DOHH2 (cell line): ENCODE measurements around the gene HACD2.

Source experiments
- EZH2phosphoT487 ChIP-seq: fragments of 200-600 bp; sonication (generic); IDR thresholded peaks from 2 replicates; pipeline ENCODE4 v1.6.1; 2017; ENCODE audit warnings: borderline replicate concordance, mild to moderate bottlenecking, antibody characterized with exemption, low read length, moderate library complexity, mixed read lengths
- TF ChIP-seq, protein P1 (sequence below): fragments of 200-600 bp; sonication (generic); IDR thresholded peaks from one replicate; pipeline ENCODE4 v1.5.1; 2014; ENCODE audit warnings: antibody characterized with exemption, mild to moderate bottlenecking, low read depth, low read length; ENCODE audit not compliant: poor library complexity, severe bottlenecking

DNA sequence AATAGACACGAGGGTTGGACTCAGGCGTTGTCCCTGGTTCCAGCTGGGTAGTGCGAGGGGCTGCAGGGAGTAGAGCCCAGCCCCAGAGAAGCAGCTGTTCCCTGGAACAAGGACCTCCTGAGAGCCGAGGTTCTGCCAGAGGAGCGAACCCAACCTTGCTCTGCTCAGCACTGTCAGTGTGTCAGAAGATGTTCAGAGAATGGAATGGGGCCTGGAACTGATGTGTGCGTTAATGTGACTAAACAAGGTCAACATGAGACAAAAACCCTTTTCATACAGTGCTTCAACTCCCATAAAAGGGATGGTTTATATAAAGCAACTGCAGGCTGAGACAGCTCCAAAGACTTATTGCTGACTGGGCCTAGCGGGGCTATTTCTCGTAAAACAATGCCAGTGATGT is 35.5 kb upstream of the HACD2 start:
- TF ChIP-seq, protein P1, sequence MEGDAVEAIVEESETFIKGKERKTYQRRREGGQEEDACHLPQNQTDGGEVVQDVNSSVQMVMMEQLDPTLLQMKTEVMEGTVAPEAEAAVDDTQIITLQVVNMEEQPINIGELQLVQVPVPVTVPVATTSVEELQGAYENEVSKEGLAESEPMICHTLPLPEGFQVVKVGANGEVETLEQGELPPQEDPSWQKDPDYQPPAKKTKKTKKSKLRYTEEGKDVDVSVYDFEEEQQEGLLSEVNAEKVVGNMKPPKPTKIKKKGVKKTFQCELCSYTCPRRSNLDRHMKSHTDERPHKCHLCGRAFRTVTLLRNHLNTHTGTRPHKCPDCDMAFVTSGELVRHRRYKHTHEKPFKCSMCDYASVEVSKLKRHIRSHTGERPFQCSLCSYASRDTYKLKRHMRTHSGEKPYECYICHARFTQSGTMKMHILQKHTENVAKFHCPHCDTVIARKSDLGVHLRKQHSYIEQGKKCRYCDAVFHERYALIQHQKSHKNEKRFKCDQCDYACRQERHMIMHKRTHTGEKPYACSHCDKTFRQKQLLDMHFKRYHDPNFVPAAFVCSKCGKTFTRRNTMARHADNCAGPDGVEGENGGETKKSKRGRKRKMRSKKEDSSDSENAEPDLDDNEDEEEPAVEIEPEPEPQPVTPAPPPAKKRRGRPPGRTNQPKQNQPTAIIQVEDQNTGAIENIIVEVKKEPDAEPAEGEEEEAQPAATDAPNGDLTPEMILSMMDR: no peak
- TF ChIP-seq EZH2phosphoT487: no peak
